ENCODE measurements around the gene CDK16.

CDK16 gene

GRCh38 chrX:47185241-47185640 is 33.2 kb upstream of the CDK16 start:
- no peak overlapping the region for H3K4me3 ChIP-seq (ENCODE audit: low read depth, low read length)
- no peak for TF ChIP-seq CTCF (IDR thresholded peaks at IDR 0.05; ENCODE audit: borderline replicate concordance, insufficient read depth, low read depth, low read length)

GRCh38 chrX:47186096-47186740 is 32.3 kb upstream of the CDK16 start:
- no peak overlapping the region for H3K4me3 ChIP-seq (ENCODE audit: low read depth, low read length)
- TF ChIP-seq CTCF (IDR thresholded peaks at IDR 0.05; ENCODE audit: borderline replicate concordance, insufficient read depth, low read depth, low read length): no peak

- H3K4me3 ChIP-seq (ENCODE audit: low read depth, low read length): no peak overlapping the region
- no peak for TF ChIP-seq CTCF (IDR thresholded peaks at IDR 0.05; ENCODE audit: borderline replicate concordance, insufficient read depth, low read depth, low read length)
Measured at GRCh38 chrX:47187106-47187677, 31.3 kb upstream of the CDK16 start.

- TF ChIP-seq CTCF (IDR thresholded peaks at IDR 0.05; ENCODE audit: borderline replicate concordance, insufficient read depth, low read depth, low read length): no peak
- H3K4me3 ChIP-seq (ENCODE audit: low read depth, low read length): no peak overlapping the region
Measured at GRCh38 chrX:47189906-47190305, 28.6 kb upstream of the CDK16 start.

GRCh38 chrX:47190445-47191269 is 27.8 kb upstream of the CDK16 start:
- peak overlapping the region; percentile 63 for H3K4me3 ChIP-seq (ENCODE audit: low read depth, low read length)
- TF ChIP-seq CTCF (IDR thresholded peaks at IDR 0.05; ENCODE audit: borderline replicate concordance, insufficient read depth, low read depth, low read length): no peak

- H3K4me3 ChIP-seq (ENCODE audit: low read depth, low read length): peak overlapping the region; percentile 63
- TF ChIP-seq CTCF (IDR thresholded peaks at IDR 0.05; ENCODE audit: borderline replicate concordance, insufficient read depth, low read depth, low read length): no peak
Measured at GRCh38 chrX:47191331-47191730, 27.1 kb upstream of the CDK16 start.
